ENCODE data around the gene FHOD3. TPM values are rescaled to one million over a fixed set of nuclear protein-coding genes. Genes with fewer than 3 reads are reported as not detected.
A peak's percentile ranks its signal among the peaks of the same experiment; 100 is the strongest.

The FHOD3 gene
- total and polyA plus RNA-seq, 2 of the 13 experiments (the other 11 are each of a cell fraction or from before 2014, with no cell fraction given) = 0.07 TPM; not detected in 1

DNA sequence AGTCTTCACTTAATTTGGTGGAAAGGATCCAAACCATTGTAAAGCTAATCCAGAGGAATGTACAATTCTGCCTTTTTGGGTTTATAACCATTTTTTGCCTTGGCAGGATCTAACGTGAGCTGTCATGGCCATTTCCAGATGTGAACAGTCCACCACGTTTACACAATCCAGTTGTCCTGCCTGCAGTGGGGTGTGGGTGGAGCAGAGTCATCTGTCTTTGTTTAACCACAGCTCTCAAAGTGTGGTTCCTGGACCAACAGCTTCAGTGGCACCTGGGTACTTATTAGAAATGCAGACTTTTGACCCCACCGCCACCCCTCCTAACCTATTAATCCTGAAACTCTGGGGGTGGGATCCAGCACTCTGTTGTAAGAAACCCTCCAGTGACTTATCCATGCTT, 35.9 kb downstream of the FHOD3 start:
- Histone ChIP-seq H3K4me1 (ENCODE audit: insufficient read depth, low read length) (peaks cover 26% of the 10 kb centered on the region), H3K27me3 (ENCODE audit: control insufficient read depth in 1 of 2, insufficient read depth in 2 of 2, low read length in 2 of 2) (peaks cover 0 to 6% of the 10 kb centered on the region in 2 experiments; a peak in 3 of 5 replicates), H4K20me1 (ENCODE audit: insufficient read depth, low read length) (no peaks in the 10 kb centered on the region), H3K36me3 (replicated peaks in 1 of 2; ENCODE audit: control insufficient read depth in 1 of 2, insufficient read depth in 2 of 2, low read length in 2 of 2) (no peaks in the 10 kb centered on the region), H2AFZ (ENCODE audit: low read length) (no peak overlapping the region), H3K4me3 (replicated peaks in 1 of 3; ENCODE audit: insufficient read depth in 1 of 3, low read depth in 2 of 3, low read length in 3 of 3) (no peak overlapping the region), H3K79me2 (ENCODE audit: insufficient read depth, low read length) (no peaks in the 10 kb centered on the region), H3K9me3 (ENCODE audit: low read length) (no peaks in the 10 kb centered on the region), H3K4me2 (ENCODE audit: low read depth, low read length) (no peak overlapping the region), H3K27ac (ENCODE audit: extremely low read length, insufficient read depth, low read length) (no peak overlapping the region), H3K9ac (ENCODE audit: insufficient read depth, low read depth, low read length) (no peak overlapping the region)
- DNase-seq (ENCODE audit: low spot score) (no peak), ATAC-seq (peak; percentile 56; the same call in 2 of the 3 replicates), FAIRE-seq (no peak)
- in situ Hi-C loops (cut with HindIII; ENCODE audit: extremely low pct_ligation_motif_present, low pct_unique_long_range_greater_than_20kb) = no loop called here
- ChIA-PET POLR2A (no interaction called here), CTCF (ENCODE audit: low intra/inter-chr PET ratio, low total read pairs) (no interaction called here)
- no TSS peak for BruUV-seq (replicated peaks)
- TF ChIP-seq ZNF781 (CRISPR knock-in tag; IDR thresholded peaks at IDR 0.05; ENCODE audit: borderline replicate concordance, not compliant biosample characterization) = no peak
- no peak for TF ChIP-seq TEAD3 (CRISPR knock-in tag; optimal IDR thresholded peaks at IDR 0.05; ENCODE audit: borderline replicate concordance)
- TF ChIP-seq HNRNPK (IDR thresholded peaks at IDR 0.05; ENCODE audit: low read depth, low read length, poor library complexity, severe bottlenecking) = no peak
- TF ChIP-seq ZNF543 (CRISPR knock-in tag; IDR thresholded peaks at IDR 0.05) = no peak
- no peak for TF ChIP-seq CC2D1A (CRISPR knock-in tag; IDR thresholded peaks at IDR 0.05)
- TF ChIP-seq SIX1 (CRISPR knock-in tag; IDR thresholded peaks at IDR 0.05; ENCODE audit: borderline replicate concordance) = no peak
- TF ChIP-seq RXRA (CRISPR knock-in tag; IDR thresholded peaks at IDR 0.05) = no peak
- TF ChIP-seq ZEB1 (IDR thresholded peaks at IDR 0.05; ENCODE audit: insufficient replicate concordance, low read depth) = no peak
- TF ChIP-seq CREB1 (IDR thresholded peaks at IDR 0.05) = no peak
- no peak for TF ChIP-seq CREB1 (CRISPR knock-in tag; IDR thresholded peaks at IDR 0.05)
- TF ChIP-seq, protein P1, sequence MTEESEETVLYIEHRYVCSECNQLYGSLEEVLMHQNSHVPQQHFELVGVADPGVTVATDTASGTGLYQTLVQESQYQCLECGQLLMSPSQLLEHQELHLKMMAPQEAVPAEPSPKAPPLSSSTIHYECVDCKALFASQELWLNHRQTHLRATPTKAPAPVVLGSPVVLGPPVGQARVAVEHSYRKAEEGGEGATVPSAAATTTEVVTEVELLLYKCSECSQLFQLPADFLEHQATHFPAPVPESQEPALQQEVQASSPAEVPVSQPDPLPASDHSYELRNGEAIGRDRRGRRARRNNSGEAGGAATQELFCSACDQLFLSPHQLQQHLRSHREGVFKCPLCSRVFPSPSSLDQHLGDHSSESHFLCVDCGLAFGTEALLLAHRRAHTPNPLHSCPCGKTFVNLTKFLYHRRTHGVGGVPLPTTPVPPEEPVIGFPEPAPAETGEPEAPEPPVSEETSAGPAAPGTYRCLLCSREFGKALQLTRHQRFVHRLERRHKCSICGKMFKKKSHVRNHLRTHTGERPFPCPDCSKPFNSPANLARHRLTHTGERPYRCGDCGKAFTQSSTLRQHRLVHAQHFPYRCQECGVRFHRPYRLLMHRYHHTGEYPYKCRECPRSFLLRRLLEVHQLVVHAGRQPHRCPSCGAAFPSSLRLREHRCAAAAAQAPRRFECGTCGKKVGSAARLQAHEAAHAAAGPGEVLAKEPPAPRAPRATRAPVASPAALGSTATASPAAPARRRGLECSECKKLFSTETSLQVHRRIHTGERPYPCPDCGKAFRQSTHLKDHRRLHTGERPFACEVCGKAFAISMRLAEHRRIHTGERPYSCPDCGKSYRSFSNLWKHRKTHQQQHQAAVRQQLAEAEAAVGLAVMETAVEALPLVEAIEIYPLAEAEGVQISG (CRISPR knock-in tag; IDR thresholded peaks at IDR 0.05) = no peak
- TF ChIP-seq ZNF782 (CRISPR knock-in tag; IDR thresholded peaks at IDR 0.05; ENCODE audit: borderline replicate concordance) = no peak
- TF ChIP-seq FOXO1 (CRISPR knock-in tag; IDR thresholded peaks at IDR 0.05) = no peak
- TF ChIP-seq RARG (CRISPR knock-in tag; IDR thresholded peaks at IDR 0.05; ENCODE audit: low read depth) = no peak
- TF ChIP-seq ZNF343 (CRISPR knock-in tag; IDR thresholded peaks at IDR 0.05) = no peak
- TF ChIP-seq, protein P2, sequence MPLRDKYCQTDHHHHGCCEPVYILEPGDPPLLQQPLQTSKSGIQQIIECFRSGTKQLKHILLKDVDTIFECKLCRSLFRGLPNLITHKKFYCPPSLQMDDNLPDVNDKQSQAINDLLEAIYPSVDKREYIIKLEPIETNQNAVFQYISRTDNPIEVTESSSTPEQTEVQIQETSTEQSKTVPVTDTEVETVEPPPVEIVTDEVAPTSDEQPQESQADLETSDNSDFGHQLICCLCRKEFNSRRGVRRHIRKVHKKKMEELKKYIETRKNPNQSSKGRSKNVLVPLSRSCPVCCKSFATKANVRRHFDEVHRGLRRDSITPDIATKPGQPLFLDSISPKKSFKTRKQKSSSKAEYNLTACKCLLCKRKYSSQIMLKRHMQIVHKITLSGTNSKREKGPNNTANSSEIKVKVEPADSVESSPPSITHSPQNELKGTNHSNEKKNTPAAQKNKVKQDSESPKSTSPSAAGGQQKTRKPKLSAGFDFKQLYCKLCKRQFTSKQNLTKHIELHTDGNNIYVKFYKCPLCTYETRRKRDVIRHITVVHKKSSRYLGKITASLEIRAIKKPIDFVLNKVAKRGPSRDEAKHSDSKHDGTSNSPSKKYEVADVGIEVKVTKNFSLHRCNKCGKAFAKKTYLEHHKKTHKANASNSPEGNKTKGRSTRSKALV (CRISPR knock-in tag; IDR thresholded peaks at IDR 0.05) = no peak
- TF ChIP-seq FOXK1 (CRISPR knock-in tag; IDR thresholded peaks at IDR 0.05; ENCODE audit: borderline replicate concordance, low read depth) = no peak
- TF ChIP-seq ZFP62 (CRISPR knock-in tag; IDR thresholded peaks at IDR 0.05) = no peak
- 0% methylated on average over 3 of the region's 3 CpGs for WGBS (ENCODE audit: low lambda C conversion rate)
- intact Hi-C loops (cut with micrococcal nuclease; ENCODE audit: unreplicated experiment) = no loop called here

Data from HepG2 (cell line).